Cortex of kidney (tissue), 1 donor: ENCODE data around the gene GPR61.

Experiments
- DNase-seq: peaks from one replicate; lab custom pipeline; 2025; lab: John Stamatoyannopoulos, UW

Gene GPR61

DNA sequence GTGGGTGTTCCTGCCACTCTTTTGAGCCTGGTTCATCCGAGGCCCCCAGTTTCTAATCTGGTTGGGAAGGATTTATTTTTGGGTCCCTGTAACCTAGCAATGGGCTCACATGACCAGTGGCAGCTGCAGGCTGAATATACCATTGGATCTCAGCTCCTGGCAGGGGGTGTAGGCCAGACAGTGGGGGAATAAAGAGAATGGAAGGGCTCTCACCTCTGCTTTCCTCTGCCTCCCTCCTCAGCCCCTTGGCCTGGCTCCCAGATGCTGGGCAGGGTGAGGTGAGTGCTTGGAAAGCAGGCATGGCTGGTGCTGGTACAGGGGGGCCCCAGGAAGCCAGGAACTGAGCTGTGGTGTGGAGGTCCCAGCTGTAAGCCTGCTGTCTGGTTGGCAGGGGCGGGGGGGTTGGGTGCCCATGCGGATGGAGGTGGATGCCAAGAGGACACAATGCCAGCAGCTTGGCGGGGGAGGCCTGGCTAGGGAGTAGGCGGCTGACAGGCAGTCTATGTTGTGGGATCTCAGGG, 3.6 kb upstream of the GPR61 start:
- DNase-seq = no peak

DNA sequence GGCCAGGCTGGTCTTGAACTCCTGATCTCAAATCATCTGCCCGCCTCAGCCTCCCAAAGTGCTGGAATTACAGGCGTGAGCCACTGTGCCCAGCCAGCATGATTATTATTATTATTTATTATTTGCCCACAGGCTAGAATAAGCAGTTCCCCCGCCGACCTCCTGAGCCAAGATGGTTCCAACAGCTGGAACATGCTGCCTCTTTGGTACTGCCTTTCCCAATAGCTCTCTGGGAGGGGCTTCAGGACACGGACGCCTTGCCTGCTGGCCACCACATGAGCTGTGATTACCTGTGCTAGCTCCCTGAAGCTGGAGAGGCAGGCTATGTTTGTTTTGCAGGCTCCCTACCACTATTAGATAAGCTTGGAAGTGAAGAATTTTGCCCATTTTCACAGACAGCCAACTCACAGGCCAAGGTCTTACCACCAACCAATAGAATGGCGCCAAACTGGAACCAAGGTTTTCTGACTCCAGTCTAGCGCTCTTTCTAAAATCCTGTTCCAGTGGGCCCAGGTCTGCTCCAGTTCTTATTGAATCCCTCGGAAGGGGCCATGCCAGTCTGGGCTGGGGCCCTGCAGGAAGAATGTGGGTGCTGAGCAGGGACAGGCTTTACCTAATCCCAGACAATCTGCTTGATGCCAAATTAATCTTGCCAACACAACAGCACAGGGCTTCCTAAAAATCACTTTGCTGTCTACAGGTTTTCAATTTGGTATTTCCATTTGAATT, 2.1 kb upstream of the GPR61 start:
- no peak for DNase-seq

DNA sequence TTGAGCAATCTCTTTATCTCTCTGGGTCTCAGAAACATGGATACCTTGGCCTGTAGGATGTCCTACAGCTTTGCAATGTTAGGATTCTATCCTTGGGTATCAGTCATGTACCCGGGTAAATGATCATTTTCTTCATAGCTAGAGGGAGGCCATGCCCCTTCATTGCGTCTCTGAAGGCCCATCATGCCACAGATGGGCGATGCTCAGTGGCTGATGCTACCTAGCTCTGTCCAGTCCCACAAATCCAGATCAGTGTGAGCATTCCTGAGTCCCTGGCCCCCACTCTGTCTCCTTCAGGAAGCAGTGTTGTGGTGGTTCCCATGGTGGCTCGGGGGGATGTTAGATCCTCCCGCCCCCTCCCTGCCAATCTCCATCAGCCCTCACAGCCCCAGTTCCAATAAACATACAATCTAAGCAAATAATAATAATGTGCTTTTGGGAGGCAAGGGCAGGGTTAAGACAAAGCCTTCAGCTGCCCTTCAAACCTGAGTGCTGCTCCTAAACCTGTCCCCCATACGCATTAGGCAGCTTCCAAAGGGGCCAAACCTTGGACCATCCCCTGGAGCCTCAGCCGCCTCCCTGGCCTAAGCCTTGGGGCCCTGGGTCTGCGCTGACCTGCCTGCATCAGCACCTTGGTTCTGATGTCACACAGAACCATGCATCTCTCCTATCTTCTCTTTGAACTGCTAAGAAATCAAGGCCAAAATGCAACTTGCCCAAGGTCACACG, 681 bp upstream of the GPR61 start:
- DNase-seq = no peak

DNA sequence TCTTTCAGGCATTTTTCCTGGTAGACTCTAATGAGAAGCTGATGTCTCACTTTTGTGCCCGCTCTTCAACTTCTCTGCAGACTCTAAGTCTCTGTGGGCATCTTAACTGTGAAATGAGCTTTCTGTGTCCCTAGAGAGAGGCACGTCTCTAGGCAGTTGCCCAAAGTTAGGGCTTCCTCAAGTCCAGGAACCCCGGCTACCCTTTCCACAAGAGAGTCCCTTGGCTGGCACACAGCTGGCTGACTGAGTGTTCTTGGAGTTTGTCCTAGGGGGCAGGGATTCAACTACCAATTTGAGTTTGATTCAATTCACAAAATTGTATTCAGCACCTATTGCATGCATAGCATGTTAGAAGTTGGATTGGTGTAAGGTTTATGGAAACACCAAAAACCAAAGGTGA, 1.4 kb downstream of the GPR61 start:
- no peak for DNase-seq

DNA sequence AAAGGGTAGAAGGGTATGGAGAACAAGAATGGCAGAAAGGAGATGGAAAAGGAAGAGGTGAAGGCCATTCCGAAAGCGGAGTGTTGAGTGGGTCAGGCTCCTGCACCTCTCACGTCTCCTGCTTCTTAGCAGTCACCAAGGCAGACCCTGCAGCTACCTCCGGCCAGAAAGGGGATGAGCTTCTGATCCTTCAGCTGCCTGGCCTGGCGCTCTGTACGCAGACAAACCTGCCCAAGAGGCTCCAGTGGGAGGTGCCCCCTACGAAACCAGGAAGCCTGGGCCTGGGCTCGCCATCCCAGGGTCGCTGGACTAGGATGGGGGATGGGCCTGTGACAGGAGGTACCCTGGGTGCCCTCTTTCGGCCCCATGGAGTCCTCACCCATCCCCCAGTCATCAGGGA, 3.0 kb downstream of the GPR61 start:
- no peak for DNase-seq

DNA sequence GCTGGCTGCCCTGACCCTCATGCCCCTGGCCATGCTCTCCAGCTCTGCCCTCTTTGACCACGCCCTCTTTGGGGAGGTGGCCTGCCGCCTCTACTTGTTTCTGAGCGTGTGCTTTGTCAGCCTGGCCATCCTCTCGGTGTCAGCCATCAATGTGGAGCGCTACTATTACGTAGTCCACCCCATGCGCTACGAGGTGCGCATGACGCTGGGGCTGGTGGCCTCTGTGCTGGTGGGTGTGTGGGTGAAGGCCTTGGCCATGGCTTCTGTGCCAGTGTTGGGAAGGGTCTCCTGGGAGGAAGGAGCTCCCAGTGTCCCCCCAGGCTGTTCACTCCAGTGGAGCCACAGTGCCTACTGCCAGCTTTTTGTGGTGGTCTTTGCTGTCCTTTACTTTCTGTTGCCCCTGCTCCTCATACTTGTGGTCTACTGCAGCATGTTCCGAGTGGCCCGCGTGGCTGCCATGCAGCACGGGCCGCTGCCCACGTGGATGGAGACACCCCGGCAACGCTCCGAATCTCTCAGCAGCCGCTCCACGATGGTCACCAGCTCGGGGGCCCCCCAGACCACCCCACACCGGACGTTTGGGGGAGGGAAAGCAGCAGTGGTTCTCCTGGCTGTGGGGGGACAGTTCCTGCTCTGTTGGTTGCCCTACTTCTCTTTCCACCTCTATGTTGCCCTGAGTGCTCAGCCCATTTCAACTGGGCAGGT, 3.8 kb downstream of the GPR61 start:
- DNase-seq = no peak

DNA sequence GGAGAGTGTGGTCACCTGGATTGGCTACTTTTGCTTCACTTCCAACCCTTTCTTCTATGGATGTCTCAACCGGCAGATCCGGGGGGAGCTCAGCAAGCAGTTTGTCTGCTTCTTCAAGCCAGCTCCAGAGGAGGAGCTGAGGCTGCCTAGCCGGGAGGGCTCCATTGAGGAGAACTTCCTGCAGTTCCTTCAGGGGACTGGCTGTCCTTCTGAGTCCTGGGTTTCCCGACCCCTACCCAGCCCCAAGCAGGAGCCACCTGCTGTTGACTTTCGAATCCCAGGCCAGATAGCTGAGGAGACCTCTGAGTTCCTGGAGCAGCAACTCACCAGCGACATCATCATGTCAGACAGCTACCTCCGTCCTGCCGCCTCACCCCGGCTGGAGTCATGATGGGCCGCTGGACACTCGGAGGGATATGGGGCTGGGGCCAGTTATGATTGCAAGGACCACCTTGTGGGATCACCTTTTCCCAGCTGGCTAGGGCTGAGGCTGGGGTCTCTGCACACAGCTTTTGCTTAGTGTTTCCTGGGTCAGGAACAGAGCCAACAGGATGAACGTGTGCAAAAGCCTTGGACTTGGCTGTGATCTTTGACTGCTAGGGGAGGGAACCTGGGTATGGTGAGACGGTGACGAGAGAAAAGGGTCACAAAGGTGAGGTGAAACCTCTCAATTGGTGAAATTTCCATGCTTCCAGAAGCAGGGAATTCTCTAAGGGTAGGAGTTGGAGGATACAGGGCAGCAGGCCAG, 4.5 kb downstream of the GPR61 start:
- no peak for DNase-seq

DNA sequence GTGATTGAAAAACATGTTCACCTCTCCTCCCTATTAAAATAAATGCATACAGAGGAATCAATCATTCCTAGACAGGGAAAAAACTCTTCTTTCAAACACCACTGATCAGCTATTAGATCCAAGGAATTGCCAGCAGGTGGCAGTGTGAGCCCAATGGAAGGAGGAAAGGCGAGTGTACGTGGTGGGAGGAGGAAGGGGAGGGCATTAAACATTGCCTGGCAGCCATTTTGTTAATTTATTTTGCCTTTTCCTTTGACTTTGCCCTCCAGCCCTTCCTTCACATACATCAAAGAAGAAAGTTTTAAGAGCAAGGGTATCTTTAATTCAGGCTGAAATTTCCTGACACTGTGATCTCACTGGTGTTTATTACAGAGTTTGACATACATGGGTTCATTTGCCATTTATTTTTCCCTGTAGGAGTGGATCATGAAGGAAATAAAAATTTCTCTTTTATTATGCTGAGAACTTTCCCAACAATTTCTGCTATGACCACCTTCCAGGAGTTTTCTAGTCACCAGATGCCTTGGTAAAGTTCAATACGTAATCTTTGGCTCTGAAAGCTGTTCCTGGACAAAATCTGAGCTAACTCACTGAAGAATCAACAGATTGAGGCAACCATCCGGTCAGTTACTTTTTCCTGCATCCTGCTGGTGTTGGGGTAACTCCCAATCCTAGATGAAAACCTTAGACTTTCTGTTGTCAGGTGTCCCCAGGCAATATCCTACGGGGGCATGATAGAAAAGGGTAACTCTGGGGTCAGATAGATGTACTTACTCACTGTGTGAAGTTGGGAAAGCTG, 6.8 kb downstream of the GPR61 start:
- DNase-seq = no peak

DNA sequence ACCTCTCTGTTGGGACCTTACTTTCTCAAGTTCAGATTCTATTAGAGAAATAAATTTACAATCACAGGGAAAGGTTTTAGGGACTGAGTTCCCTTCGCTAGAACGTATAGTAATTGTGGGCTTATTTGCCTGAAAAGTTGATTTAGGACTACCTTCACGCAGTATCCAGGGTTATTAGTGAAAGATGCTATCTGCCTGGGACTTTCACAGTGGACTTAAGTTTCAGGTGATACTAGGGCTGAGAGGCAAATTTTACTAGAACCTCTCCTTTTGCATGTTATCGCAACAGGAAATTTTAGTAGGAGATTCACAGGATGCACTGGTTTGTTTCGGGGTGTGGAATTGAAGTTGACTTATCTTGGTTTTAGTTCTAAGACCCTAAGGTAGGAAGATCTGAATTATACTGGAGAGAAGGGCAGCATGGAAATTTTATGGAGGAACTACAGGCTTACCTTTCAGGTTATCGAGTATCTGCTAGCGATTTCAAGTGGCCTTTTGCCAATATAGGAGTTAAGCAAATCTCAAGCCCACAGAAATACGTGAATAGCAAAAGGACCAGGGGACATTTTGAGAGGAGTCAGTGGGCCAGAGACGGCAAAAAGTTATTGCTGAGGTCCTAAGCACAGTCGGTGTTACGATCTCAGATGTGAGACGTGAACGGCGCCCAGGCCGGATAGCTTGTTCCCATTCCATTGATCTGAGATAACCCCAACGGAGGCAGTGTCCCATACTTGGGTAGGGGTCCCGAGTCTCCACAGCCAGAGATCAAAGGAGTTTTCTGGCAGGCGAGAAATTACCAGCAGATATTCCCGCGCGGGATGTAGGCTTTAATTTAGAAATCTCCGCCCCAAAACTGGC, 8.0 kb downstream of the GPR61 start:
- no peak for DNase-seq

DNA sequence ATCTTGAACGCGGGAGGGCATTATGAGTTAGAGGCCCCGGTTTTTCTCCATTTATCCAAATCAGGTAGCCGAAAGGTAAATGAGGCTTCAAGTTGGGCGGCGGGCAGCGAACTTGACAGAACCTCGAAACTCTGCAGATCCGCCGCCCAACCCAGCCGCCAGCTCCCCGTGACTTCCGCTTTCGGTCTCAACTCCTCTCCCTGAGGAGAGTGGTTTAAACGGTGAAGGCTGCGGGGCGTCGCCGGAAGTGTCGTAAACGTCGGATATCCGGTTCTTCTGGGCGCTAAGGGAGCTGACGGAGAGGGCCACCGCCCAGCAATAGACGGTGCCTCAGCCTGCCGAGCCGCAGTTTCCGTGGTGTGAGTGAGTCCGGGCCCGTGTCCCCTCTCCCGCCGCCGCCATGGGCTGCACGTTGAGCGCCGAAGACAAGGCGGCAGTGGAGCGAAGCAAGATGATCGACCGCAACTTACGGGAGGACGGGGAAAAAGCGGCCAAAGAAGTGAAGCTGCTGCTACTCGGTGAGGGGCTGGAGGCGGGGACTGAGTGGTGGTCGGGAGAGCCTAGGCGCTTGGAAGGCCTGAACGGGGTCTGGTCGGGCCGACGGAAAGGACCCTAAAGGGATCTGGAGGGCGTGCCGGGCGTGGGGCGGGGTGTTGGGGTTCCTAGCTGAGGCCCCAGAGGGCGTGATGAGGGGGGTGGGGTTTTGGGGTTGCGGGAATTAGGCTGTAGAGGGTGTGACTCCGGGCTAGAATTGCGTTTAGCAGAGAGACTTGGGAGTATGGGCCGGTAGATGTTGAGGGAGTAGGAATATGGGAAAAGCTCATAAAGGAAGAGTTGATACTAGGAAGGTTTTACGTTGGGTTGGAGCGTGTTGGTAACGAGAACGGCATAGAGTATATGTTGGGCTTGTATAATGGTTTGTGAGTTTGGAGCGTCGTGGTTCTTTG, 8.9 kb downstream of the GPR61 start, which contains the start of gene GNAI3:
Gene GNAI3 (plus strand): TSS at position 295 of the 947 bp plus-strand sequence. CDS start 106 bp downstream, at position 401.
- peak; percentile 29 for DNase-seq

DNA sequence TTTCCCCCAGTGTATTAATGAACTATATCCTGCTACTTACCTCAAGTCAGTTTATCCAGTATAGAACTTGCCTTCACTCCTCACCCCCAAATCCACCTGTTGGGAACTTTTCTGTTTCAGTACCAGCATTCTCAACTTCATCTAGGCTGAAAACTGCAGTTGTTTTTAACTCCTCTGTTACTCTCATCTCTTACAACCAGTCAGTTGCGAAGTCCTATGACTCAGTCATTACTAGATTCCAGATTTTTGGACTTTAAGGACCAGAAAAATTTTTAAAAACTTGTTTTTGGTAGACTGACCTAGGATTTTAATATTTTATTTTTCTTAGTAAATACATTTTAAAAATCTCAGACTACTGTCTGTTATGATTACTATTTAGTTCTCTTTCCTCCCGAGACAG, 16.9 kb downstream of the GPR61 start:
- DNase-seq = no peak

DNA sequence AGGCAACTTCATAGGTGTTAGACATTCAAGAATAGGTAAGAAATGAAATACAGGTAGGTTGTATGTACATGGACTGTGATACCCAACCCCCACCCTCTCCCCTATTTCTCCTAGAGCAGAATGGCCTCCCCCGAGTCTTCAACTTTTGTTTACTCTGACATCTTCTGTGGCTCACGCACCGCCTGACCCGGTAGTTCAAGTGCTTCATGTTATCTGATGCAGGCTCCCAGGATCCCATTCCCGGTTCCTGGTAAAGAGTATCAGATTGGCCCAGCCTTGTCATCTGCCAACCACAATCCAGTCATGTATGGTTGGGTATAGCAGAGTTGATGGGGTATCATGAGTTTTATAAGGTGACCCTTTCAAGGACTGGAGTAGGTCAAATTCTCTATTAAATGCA, 17.8 kb downstream of the GPR61 start:
- no peak for DNase-seq

DNA sequence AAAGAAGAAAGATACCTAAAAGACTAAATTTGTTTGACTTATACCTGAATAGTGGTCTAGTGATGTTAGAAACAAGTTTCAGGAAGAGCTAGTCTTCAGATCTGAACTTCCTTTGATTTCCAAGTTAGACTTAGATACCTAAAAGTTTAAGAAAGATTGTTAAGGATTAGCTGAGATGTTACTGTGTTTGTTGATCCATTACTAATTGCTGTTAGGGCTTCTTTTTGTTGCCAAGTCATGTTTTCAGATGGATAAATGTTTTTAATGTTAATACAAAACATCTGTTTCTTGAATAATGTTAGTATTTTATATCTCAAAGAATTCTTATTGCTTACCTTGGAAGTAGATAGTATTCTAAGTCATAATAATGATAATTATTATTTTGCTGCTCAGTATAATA, 20.3 kb downstream of the GPR61 start:
- DNase-seq = no peak

DNA sequence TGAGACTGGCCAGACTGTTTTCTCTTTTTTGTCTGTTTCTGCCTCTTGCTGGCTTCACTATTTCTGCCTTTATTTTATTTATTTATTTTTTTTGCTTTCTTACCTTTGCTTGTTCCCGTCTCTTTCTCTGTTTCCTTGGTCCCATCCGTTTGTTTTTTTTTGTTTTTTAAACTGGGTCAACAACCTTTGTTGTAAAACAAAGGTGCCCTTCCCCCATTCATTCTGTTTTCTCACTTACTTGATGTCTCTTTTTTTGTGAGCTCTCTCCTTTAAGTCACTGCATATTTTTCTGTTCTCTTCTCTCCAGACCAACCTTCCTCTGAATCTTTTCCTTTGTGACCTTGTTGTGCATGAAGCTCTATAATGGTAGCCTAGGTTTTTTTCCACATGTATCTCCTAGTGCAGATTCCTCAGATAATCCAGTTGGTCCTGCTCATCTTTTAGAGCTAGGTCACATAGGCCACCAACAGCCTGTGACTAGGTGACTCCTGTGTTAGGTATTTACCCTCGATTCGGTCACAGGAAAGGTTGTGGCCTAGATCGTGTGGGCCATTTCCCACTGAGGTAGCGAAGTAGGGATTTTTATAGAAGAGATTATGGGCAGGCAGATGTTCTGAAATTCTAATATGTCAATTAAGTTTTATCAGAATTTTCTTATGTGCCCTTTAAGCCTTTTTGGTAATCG, 24.7 kb downstream of the GPR61 start:
- no peak for DNase-seq

DNA sequence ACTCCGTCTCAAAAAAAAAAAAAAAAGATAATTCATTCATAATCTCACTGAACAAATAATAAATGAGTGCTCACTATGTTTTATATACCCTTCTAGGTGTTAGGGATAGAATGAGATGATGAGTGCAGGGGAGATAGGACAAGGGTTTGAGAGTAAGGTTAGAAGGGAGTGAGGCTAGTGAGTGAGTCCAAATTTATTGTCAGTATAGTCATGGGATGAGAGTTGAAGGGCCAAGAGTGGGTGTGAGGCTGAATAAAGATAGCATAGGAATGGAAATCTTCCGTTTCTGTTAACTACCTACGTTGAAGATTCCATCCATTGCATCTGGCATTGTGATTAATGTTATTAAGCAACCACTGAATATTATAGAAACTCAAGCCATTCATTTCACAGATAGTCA, 25.6 kb downstream of the GPR61 start:
- no peak for DNase-seq

DNA sequence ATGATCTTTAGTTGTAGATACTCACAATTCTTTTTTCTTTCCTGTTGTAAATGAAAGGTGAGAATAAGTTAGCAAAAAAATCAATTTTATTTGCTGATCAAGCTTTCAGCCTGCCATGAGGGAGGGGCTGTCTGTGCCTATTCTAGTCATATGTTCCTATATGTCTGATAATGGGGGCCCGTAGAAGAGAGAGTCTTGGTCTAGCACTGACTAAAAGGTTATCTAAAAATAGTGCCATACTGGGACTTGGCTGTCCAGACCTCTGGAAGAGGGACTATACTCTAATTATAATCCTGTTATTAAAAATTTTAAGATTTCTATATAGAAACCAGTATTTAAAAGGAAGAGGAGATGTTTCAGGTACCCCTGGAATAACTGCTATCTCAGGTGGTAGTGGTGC, 27.3 kb downstream of the GPR61 start:
- DNase-seq = no peak

DNA sequence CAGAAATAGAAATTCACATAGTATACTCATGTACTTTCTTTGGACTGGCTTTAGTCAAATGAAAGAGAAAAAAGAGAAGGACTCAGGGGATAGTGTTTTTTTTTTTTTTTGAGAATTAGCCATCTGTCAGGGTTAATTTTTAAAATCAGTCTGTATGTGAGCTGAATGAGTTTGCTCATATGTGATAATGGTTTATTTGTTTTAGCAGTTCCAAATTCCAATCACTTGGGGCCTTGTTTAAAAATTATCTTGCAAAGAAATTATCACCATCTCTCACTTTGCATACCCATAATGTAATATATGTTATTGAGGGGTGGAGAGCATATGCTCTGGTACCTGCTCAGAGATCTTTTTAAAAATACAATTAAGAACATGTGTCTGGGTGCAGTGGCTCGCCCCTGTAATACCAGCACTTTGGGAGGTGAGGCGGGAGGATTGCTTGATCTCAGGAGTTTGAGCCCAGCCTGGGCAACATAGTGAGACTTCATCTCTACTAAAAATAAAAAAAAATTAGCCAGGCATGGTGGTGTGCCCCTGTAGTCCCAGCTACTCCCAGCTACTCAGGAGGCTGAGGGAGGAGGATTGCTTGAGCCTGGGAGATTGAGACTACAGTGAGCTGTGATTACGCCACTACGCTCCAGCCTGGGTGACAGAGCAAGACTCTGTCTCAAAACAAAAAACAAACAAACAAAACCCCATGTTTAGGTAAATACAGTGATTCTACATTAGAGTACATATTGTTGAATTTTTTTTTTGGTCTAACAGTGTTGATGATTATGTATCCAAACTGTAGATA, 28.4 kb downstream of the GPR61 start:
- no peak for DNase-seq

DNA sequence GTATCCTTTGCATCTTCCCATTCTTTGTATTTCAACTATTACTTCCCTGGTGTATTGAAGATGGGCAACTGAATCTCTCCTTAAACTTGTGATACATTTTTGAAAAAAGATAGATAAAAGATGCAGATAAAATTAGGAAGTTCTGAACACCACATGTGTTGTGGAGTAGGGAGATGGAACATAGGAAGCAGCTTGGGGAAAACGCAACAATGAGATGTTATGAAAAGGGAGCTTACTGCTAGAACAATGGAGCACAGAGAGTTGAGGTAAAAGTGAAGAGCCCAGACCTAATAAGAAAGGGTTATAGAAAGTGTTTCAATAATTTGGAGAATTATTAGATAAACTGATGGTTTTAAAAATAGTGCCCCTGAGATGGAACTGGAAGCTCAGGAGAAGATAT, 29.7 kb downstream of the GPR61 start:
- DNase-seq = no peak
